Neural cell (in vitro differentiated cells): ENCODE measurements around the gene PLEKHH2. TPM values are rescaled to one million over a fixed set of nuclear protein-coding genes. Genes with fewer than 3 reads are reported as not detected.
A peak's percentile ranks its signal among the peaks of the same experiment; 100 is the strongest.

ENCODE experiments used
- H2AFZ ChIP-seq: fragments of 200-600, 300-800 bp; sonication (generic), shearing (Covaris generic); 2 replicates; pipeline ENCODE4 v1.6.0; 2014; ENCODE audit warnings: low read depth, mild to moderate bottlenecking, antibody characterized with exemption, low read length, moderate library complexity
- H3F3A ChIP-seq: fragments of 200-600 bp; shearing (Covaris generic); 2 replicates; pipeline ENCODE4 v1.6.1; 2016; ENCODE audit warnings: mild to moderate bottlenecking, moderate library complexity, mixed read lengths, antibody characterized with exemption, low read length; ENCODE audit not compliant: insufficient read depth, poor library complexity, severe bottlenecking
- H3K27ac ChIP-seq: fragments of 200-600, 300-800 bp; sonication (generic), shearing (Covaris generic); 2 replicates; pipeline ENCODE4 v1.5.1; 2014; ENCODE audit warnings: mild to moderate bottlenecking, low read length, moderate library complexity
- H3K27me3 ChIP-seq: fragments of 300-800, 200-600 bp; sonication (generic), shearing (Covaris generic); 2 replicates; pipeline ENCODE4 v1.6.0; 2014; ENCODE audit warnings: mild to moderate bottlenecking, low read depth, low read length, moderate library complexity; ENCODE audit not compliant: insufficient read depth
- H3K36me3 ChIP-seq: fragments of 300-800, 200-600 bp; sonication (generic), shearing (Covaris generic); 2 replicates; pipeline ENCODE4 v1.5.1; 2014; ENCODE audit warnings: mild to moderate bottlenecking, antibody characterized with exemption, low read length, moderate library complexity; ENCODE audit not compliant: insufficient read depth
- H3K4me2 ChIP-seq: fragments of 300-800, 200-600 bp; sonication (generic), shearing (Covaris generic); 2 replicates; pipeline ENCODE4 v1.6.0; 2014; ENCODE audit warnings: mild to moderate bottlenecking, low read length
- H3K4me3 ChIP-seq: fragments of 300-800, 200-600 bp; sonication (generic), shearing (Covaris generic); 2 replicates; pipeline ENCODE4 v1.5.1; 2014; ENCODE audit warnings: mild to moderate bottlenecking, low read length, moderate library complexity
- H3K79me2 ChIP-seq: fragments of 200-600 bp; shearing (Covaris generic); replicated peaks from 2 replicates; pipeline ENCODE4 v1.6.0; 2014; ENCODE audit warnings: mild to moderate bottlenecking, low read length, moderate library complexity; ENCODE audit not compliant: insufficient read depth
- H3K9ac ChIP-seq: fragments of 300-800, 200-600 bp; sonication (generic), shearing (Covaris generic); 2 replicates; pipeline ENCODE4 v1.6.1; 2016; ENCODE audit warnings: mild to moderate bottlenecking, low read length, mixed read lengths
- H3K9me2 ChIP-seq: fragments of 200-600 bp; shearing (Covaris generic); 2 replicates; pipeline ENCODE4 v1.6.1; 2016; ENCODE audit warnings: mild to moderate bottlenecking, low read length, mixed read lengths; ENCODE audit not compliant: insufficient read depth
- H3K9me3 ChIP-seq: fragments of 200-600, 300-800 bp; sonication (generic), shearing (Covaris generic); 2 replicates; pipeline ENCODE4 v1.6.1; 2016; ENCODE audit warnings: mild to moderate bottlenecking, mixed run types, low read length, moderate library complexity, mixed read lengths
- H4K20me1 ChIP-seq: fragments of 200-600 bp; shearing (Covaris generic); 2 replicates; pipeline ENCODE4 v1.6.1; 2016; ENCODE audit warnings: mild to moderate bottlenecking, mixed run types; ENCODE audit not compliant: insufficient read depth
- EP300 ChIP-seq: fragments of 450-650 bp; conservative IDR thresholded peaks from 2 replicates; pipeline ENCODE4 v1.6.1; 2014; ENCODE audit warnings: antibody characterized with exemption, mild to moderate bottlenecking, moderate library complexity; ENCODE audit not compliant: poor library complexity, severe bottlenecking
- EZH2 ChIP-seq: fragments of 200-600, 300-800 bp; shearing (Covaris generic), sonication (generic); IDR thresholded peaks from 2 replicates; pipeline ENCODE4 v1.6.1; 2014; ENCODE audit warnings: antibody characterized with exemption, low read length, borderline replicate concordance, mild to moderate bottlenecking; ENCODE audit not compliant: insufficient read depth, poor library complexity, severe bottlenecking
- MXI1 ChIP-seq: fragments of 450-650 bp; conservative IDR thresholded peaks from 2 replicates; pipeline ENCODE4 v1.6.1; 2014; ENCODE audit warnings: antibody characterized with exemption, mild to moderate bottlenecking; ENCODE audit not compliant: poor library complexity, severe bottlenecking
- POLR2AphosphoS5 ChIP-seq: IDR thresholded peaks from 2 replicates; pipeline ENCODE4 v1.6.1; 2012
- RAD21 ChIP-seq: fragments of 450-650 bp; conservative IDR thresholded peaks from 2 replicates; pipeline ENCODE4 v1.6.1; 2014; ENCODE audit warnings: antibody characterized with exemption, mild to moderate bottlenecking, moderate library complexity
- SMC3 ChIP-seq: fragments of 450-650 bp; conservative IDR thresholded peaks from 2 replicates; pipeline ENCODE4 v1.6.1; 2014; ENCODE audit warnings: antibody characterized with exemption, mild to moderate bottlenecking, moderate library complexity; ENCODE audit not compliant: poor library complexity
- TAF1 ChIP-seq: IDR thresholded peaks from 2 replicates; pipeline ENCODE4 v1.6.1; 2012; ENCODE audit warnings: low read depth
- polyA plus RNA-seq: library from polyadenylated mRNA; depleted of rRNA; stranded (reverse); fragments of >200 nt; gene quantifications from 2 replicates; pipeline ENCODE4 v1.2.3, GENCODE V29; 2014
- TF ChIP-seq, protein P1 (sequence below): fragments of 450-650 bp; IDR thresholded peaks from 2 replicates; pipeline ENCODE4 v1.5.1; 2014; ENCODE audit warnings: antibody characterized with exemption, mild to moderate bottlenecking, moderate library complexity; ENCODE audit not compliant: poor library complexity, severe bottlenecking
- TF ChIP-seq, protein P2 (sequence below): IDR thresholded peaks from 2 replicates; pipeline ENCODE4 v1.6.1; 2012; ENCODE audit warnings: borderline replicate concordance

PLEKHH2 gene
- polyA plus RNA-seq, 1 donor from 2014 or later = 0.50 TPM

DNA sequence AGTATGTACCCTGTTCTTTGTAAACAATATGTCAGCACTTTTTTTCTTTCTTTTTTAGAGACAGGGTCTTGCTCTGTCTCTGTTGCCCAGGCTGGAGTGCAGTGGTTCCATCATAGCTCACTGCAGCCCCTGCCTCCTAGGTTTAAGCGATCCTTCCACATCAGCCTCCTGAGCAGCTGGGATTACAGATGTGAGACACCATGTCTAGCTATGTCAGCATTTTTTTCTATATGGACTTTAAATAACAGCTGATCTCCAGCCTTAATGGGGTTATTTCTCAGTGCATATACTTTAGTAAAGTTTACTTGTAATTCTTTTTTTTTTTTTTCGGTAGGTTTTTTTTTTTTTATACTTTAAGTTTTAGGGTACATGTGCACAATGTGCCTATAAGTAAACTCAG, 174.9 kb downstream of the PLEKHH2 start:
- no peak overlapping the region for H2AFZ ChIP-seq
- H3F3A ChIP-seq = no peaks in the 10 kb centered on the region
- no peaks in the 10 kb centered on the region for H3K9me2 ChIP-seq
- H3K4me2 ChIP-seq = no peak overlapping the region
- H3K27ac ChIP-seq = no peak overlapping the region
- H4K20me1 ChIP-seq = no peaks in the 10 kb centered on the region
- no peaks in the 10 kb centered on the region for H3K27me3 ChIP-seq
- no peaks in the 10 kb centered on the region for H3K79me2 ChIP-seq
- H3K36me3 ChIP-seq = no peaks in the 10 kb centered on the region
- no peaks in the 10 kb centered on the region for H3K9me3 ChIP-seq
- TF ChIP-seq RAD21 (no peak), EP300 (no peak), SMC3 (no peak), MXI1 (no peak), EZH2 (no peak), POLR2AphosphoS5 (no peak), TAF1 (no peak)
- TF ChIP-seq, protein P1, sequence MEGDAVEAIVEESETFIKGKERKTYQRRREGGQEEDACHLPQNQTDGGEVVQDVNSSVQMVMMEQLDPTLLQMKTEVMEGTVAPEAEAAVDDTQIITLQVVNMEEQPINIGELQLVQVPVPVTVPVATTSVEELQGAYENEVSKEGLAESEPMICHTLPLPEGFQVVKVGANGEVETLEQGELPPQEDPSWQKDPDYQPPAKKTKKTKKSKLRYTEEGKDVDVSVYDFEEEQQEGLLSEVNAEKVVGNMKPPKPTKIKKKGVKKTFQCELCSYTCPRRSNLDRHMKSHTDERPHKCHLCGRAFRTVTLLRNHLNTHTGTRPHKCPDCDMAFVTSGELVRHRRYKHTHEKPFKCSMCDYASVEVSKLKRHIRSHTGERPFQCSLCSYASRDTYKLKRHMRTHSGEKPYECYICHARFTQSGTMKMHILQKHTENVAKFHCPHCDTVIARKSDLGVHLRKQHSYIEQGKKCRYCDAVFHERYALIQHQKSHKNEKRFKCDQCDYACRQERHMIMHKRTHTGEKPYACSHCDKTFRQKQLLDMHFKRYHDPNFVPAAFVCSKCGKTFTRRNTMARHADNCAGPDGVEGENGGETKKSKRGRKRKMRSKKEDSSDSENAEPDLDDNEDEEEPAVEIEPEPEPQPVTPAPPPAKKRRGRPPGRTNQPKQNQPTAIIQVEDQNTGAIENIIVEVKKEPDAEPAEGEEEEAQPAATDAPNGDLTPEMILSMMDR = no peak
- TF ChIP-seq, protein P2, sequence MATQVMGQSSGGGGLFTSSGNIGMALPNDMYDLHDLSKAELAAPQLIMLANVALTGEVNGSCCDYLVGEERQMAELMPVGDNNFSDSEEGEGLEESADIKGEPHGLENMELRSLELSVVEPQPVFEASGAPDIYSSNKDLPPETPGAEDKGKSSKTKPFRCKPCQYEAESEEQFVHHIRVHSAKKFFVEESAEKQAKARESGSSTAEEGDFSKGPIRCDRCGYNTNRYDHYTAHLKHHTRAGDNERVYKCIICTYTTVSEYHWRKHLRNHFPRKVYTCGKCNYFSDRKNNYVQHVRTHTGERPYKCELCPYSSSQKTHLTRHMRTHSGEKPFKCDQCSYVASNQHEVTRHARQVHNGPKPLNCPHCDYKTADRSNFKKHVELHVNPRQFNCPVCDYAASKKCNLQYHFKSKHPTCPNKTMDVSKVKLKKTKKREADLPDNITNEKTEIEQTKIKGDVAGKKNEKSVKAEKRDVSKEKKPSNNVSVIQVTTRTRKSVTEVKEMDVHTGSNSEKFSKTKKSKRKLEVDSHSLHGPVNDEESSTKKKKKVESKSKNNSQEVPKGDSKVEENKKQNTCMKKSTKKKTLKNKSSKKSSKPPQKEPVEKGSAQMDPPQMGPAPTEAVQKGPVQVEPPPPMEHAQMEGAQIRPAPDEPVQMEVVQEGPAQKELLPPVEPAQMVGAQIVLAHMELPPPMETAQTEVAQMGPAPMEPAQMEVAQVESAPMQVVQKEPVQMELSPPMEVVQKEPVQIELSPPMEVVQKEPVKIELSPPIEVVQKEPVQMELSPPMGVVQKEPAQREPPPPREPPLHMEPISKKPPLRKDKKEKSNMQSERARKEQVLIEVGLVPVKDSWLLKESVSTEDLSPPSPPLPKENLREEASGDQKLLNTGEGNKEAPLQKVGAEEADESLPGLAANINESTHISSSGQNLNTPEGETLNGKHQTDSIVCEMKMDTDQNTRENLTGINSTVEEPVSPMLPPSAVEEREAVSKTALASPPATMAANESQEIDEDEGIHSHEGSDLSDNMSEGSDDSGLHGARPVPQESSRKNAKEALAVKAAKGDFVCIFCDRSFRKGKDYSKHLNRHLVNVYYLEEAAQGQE = no peak
- no peak overlapping the region for H3K9ac ChIP-seq
- H3K4me3 ChIP-seq = no peak overlapping the region

DNA sequence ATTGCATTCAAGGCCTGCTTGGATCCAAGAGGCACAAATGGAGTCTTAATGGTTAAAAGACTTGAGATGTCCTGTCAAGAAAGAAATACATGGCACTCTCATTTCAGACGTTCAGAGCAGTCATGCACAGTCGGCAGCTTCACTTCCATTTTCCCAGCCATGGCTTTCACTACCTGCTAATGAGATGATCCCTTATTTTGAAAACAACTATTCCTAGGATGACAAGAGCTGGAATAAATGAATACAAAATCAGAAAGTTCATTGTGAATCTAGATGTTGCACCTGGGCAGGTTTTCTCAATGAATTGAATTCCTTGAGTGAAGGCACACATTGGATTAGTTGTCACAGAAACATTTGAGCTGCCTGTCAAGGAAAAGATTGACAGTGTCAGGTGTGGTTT, 175.9 kb downstream of the PLEKHH2 start:
- no peak overlapping the region for H3K4me3 ChIP-seq
- H3K36me3 ChIP-seq = no peaks in the 10 kb centered on the region
- no peaks in the 10 kb centered on the region for H3K9me2 ChIP-seq
- H2AFZ ChIP-seq = no peak overlapping the region
- no peaks in the 10 kb centered on the region for H3K27me3 ChIP-seq
- H3K9me3 ChIP-seq = no peaks in the 10 kb centered on the region
- peak; percentile 77 for TF ChIP-seq EP300
- TF ChIP-seq EZH2 = no peak
- TF ChIP-seq POLR2AphosphoS5 = peak; percentile 77
- TF ChIP-seq, protein P2 = peak; percentile 67
- no peaks in the 10 kb centered on the region for H4K20me1 ChIP-seq
- no peak overlapping the region for H3K4me2 ChIP-seq
- H3F3A ChIP-seq = no peaks in the 10 kb centered on the region
- H3K27ac ChIP-seq = no peak overlapping the region
- no peak overlapping the region for H3K9ac ChIP-seq
- no peaks in the 10 kb centered on the region for H3K79me2 ChIP-seq
